CD14-positive monocyte (primary cell): Measurements from ENCODE around the gene SPATA6L. TPM values are rescaled to one million over a fixed set of nuclear protein-coding genes. Genes with fewer than 3 reads are reported as not detected.

Experiments used
- DNase-seq, 3 donors: peaks; one replicate each; pipeline ENCODE4 v3.0.0-alpha.2; 2011 to 2022
- H2AFZ ChIP-seq: 2 replicates; pipeline ENCODE4 v1.6.0; 2012; ENCODE audit warnings: mild to moderate bottlenecking, low read depth, low read length, inconsistent platforms; ENCODE audit not compliant: insufficient read depth, poor library complexity, severe bottlenecking
- H3K27ac ChIP-seq, 2 donors: 1 replicate in 1 of 2; 2 replicates in 1 of 2; pipeline ENCODE4 v1.5.1; 2012 to 2013; ENCODE audit warnings: low read length in 2 of 2, control low read depth in 1 of 2, inconsistent platforms in 1 of 2, low read depth in 1 of 2, mild to moderate bottlenecking in 1 of 2
- H3K27me3 ChIP-seq, 2 donors: one replicate each; pipeline versions ENCODE4 v1.6.0 to v1.6.1; 2011 to 2013; ENCODE audit warnings: low read length in 2 of 2; ENCODE audit not compliant: control insufficient read depth in 2 of 2, insufficient read depth in 2 of 2
- H3K36me3 ChIP-seq, 2 donors: replicated peaks in 1 of 2; 1 replicate in 1 of 2; 2 replicates in 1 of 2; pipeline versions ENCODE4 v1.5.1 to v1.6.1; 2012 to 2013; ENCODE audit warnings: low read length in 2 of 2, control low read depth in 1 of 2, inconsistent platforms in 1 of 2, mild to moderate bottlenecking in 1 of 2; ENCODE audit not compliant: insufficient read depth in 2 of 2, control insufficient read depth in 1 of 2
- H3K4me1 ChIP-seq, 2 donors: 1 replicate in 1 of 2; 2 replicates in 1 of 2; pipeline versions ENCODE4 v1.5.1 to v1.6.1; 2012 to 2013; ENCODE audit warnings: low read length in 2 of 2, control low read depth in 1 of 2, inconsistent platforms in 1 of 2, mild to moderate bottlenecking in 1 of 2, moderate library complexity in 1 of 2; ENCODE audit not compliant: insufficient read depth in 2 of 2, control insufficient read depth in 1 of 2
- H3K4me2 ChIP-seq: replicated peaks from 2 replicates; pipeline ENCODE3; 2012; ENCODE audit warnings: low read length, moderate library complexity, mild to moderate bottlenecking; ENCODE audit not compliant: poor library complexity, severe bottlenecking; ENCODE audit errors: extremely low read depth
- H3K4me3 ChIP-seq, 3 experiments: fragments of 200-600 bp in 1 of 3; sonication (generic) in 1 of 3; replicated peaks in 1 of 3; 1 replicate in 2 of 3; 2 replicates in 1 of 3; pipeline ENCODE4 v1.5.1; 2011 to 2013; ENCODE audit warnings: low read length in 3 of 3, mild to moderate bottlenecking in 3 of 3, control low read depth in 2 of 3, low read depth in 2 of 3, inconsistent platforms in 1 of 3, moderate library complexity in 1 of 3
- H3K79me2 ChIP-seq: 2 replicates; pipeline ENCODE4 v1.6.0; 2012; ENCODE audit warnings: mild to moderate bottlenecking, control low read depth, inconsistent platforms, low read length, moderate library complexity; ENCODE audit not compliant: insufficient read depth
- H3K9ac ChIP-seq: 2 replicates; pipeline ENCODE4 v1.6.0; 2017; ENCODE audit warnings: low read length, mild to moderate bottlenecking; ENCODE audit not compliant: insufficient read depth, poor library complexity, severe bottlenecking
- H3K9me3 ChIP-seq, 2 donors: replicated peaks in 1 of 2; 1 replicate in 1 of 2; 2 replicates in 1 of 2; pipeline versions ENCODE4 v1.5.1 to v1.6.1; 2012 to 2013; ENCODE audit warnings: low read length in 2 of 2, control low read depth in 1 of 2; ENCODE audit not compliant: control insufficient read depth in 1 of 2, insufficient read depth in 1 of 2
- H4K20me1 ChIP-seq: 2 replicates; pipeline ENCODE4 v1.6.0; 2012; ENCODE audit warnings: mild to moderate bottlenecking, low read length, control low read depth, moderate library complexity; ENCODE audit not compliant: insufficient read depth
- H3K27ac Mint-ChIP-seq, 7 donors: one replicate each; pipeline ENCODE4 v1.8.0; 2020; ENCODE audit warnings: mild to moderate bottlenecking in 7 of 7, mixed read lengths in 7 of 7, moderate library complexity in 6 of 7, inconsistent platforms in 2 of 7
- H3K27me3 Mint-ChIP-seq, 3 donors: one replicate each; pipeline ENCODE4 v1.8.0; 2021 to 2022; ENCODE audit warnings: low read depth in 3 of 3, mild to moderate bottlenecking in 3 of 3, mixed read lengths in 3 of 3, moderate library complexity in 3 of 3, inconsistent platforms in 1 of 3
- H3K36me3 Mint-ChIP-seq, 2 donors: one replicate each; pipeline ENCODE4 v1.8.0; 2020; ENCODE audit warnings: mixed read lengths in 2 of 2, inconsistent platforms in 1 of 2, mild to moderate bottlenecking in 1 of 2
- H3K4me1 Mint-ChIP-seq: one replicate; pipeline ENCODE4 v1.8.0; 2020; ENCODE audit warnings: mild to moderate bottlenecking, mixed read lengths
- H3K4me3 Mint-ChIP-seq, 2 donors: one replicate each; pipeline ENCODE4 v1.8.0; 2020; ENCODE audit warnings: mild to moderate bottlenecking in 2 of 2, mixed read lengths in 2 of 2, moderate library complexity in 1 of 2
- H3K9me3 Mint-ChIP-seq, 7 donors: one replicate each; pipeline ENCODE4 v1.8.0; 2020 to 2022; ENCODE audit warnings: mixed read lengths in 7 of 7, mild to moderate bottlenecking in 6 of 7, moderate library complexity in 6 of 7, inconsistent platforms in 2 of 7
- CTCF ChIP-seq: fragments of 200-600 bp; IDR thresholded peaks from one replicate; pipeline ENCODE4 v1.8.0; 2022; ENCODE audit warnings: antibody characterized with exemption, mild to moderate bottlenecking
- WGBS: methylation state at CpG from one replicate; pipeline ENCODE4 v1.1.5; 2013; ENCODE audit warnings: missing lambda C conversion rate; ENCODE audit not compliant: insufficient coverage; 5-methylcytosine and 5-hydroxymethylcytosine counted together
- intact Hi-C, 2 donors: fragments of 100-400 bp; cut with micrococcal nuclease; formaldehyde crosslinking; loops; one replicate each; pipeline versions ENCODE4 v1.15.0 to v1.15.1; 2023
- polyA plus RNA-seq, 3 donors: library from polyadenylated mRNA; depleted of rRNA in 1 of 3; unstranded in 2 of 3; stranded (reverse) in 1 of 3; fragments of 300-500 nt in 2 of 3; fragments of >200 nt in 1 of 3; fragmentation: Illumina TruSeq in 2 of 3; gene quantifications; 1 replicate in 2 of 3; 2 replicates in 1 of 3; pipeline ENCODE4 v1.2.3, GENCODE V29; 2012 to 2021

Gene SPATA6L
- polyA plus RNA-seq, 3 donors = not detected

- Histone ChIP-seq H4K20me1 (no peaks in the 10 kb centered on the region), H3K4me3 (peak overlapping the region; percentile 66 to 80 (median 79)), H3K79me2 (peaks cover 35% of the 10 kb centered on the region), H3K27me3 (no peaks in the 10 kb centered on the region), H3K27ac (peak overlapping the region; percentile 90 to 95), H3K4me1 (peaks cover 21 to 28% of the 10 kb centered on the region in 2 donors), H3K4me2 (peak overlapping the region; percentile 91), H3K9me3 (no peaks in the 10 kb centered on the region), H3K9ac (peak overlapping the region; percentile 86), H3K36me3 (no peaks in the 10 kb centered on the region), H2AFZ (peak overlapping the region; percentile 90)
- Mint-ChIP-seq H3K27ac (no peak overlapping the region), H3K36me3 (peaks cover 5 to 7% of the 10 kb centered on the region in 2 donors), H3K4me1 (peaks cover 3% of the 10 kb centered on the region), H3K27me3 (peaks cover 0 to 9% (median 1%) of the 10 kb centered on the region in 3 donors), H3K9me3 (no peaks in the 10 kb centered on the region), H3K4me3 (no peak overlapping the region)
- TF ChIP-seq CTCF = no peak
- peak in 2 of 3 donors; percentile 11 to 17 for DNase-seq
- WGBS = 0% methylated on average over 2 of the region's 16 CpGs
- intact Hi-C loops = loop anchor here in 1 of 2 donors (10.0 kb wide), 3 partner anchors 66 to 306 kb away; partner anchors contain the start of genes AK3, JAK2 and RCL1
These were observed 12.5 kb upstream of the SPATA6L start for GRCh38 chr9:4678679-4679267.

- no peak overlapping the region for H3K27ac ChIP-seq
These were observed 11.1 kb upstream of the SPATA6L start for GRCh38 chr9:4677392-4677791.

More at GRCh38 chr9:4677392-4677791, 11.1 kb upstream of the SPATA6L start:
- no peaks in the 10 kb centered on the region for H4K20me1 ChIP-seq
- no peak overlapping the region for H2AFZ ChIP-seq
- Mint-ChIP-seq H3K4me3 (no peak overlapping the region), H3K36me3 (peaks cover 2 to 3% of the 10 kb centered on the region in 2 donors), H3K4me1 (no peaks in the 10 kb centered on the region), H3K27me3 (peaks cover 1 to 11% (median 2%) of the 10 kb centered on the region in 3 donors), H3K9me3 (no peaks in the 10 kb centered on the region), H3K27ac (no peak overlapping the region)
- intact Hi-C loops = loop anchor here in 1 of 2 donors (10.0 kb wide), 3 partner anchors 67 to 307 kb away; partner anchors contain the start of genes AK3, JAK2 and RCL1
- H3K9ac ChIP-seq = no peak overlapping the region
- H3K36me3 ChIP-seq = no peaks in the 10 kb centered on the region
- peaks cover 21 to 28% of the 10 kb centered on the region in 2 donors for H3K4me1 ChIP-seq
- H3K27me3 ChIP-seq = no peaks in the 10 kb centered on the region
- no peak for TF ChIP-seq CTCF
- no peak overlapping the region for H3K4me3 ChIP-seq
- H3K79me2 ChIP-seq = peaks cover 28% of the 10 kb centered on the region
- no peak overlapping the region for H3K4me2 ChIP-seq
- 100% methylated on average over 3 of the region's 3 CpGs for WGBS
- DNase-seq = no peak
- H3K9me3 ChIP-seq = no peaks in the 10 kb centered on the region
